Prostate gland (tissue), 2 donors: ENCODE data around the gene MCOLN1.

ENCODE experiments used
- CTCF ChIP-seq, 4 experiments: fragments of 200-600 bp in 2 of 4; fragments of 450-650 bp in 2 of 4; sonication (generic) in 2 of 4; IDR thresholded peaks; 1 replicate in 3 of 4; 2 replicates in 1 of 4; pipeline ENCODE4 v1.5.1; 2016 to 2019; ENCODE audit warnings: antibody characterized with exemption in 4 of 4, mild to moderate bottlenecking in 2 of 4, moderate library complexity in 2 of 4
- POLR2AphosphoS5 ChIP-seq: sonication (generic); formaldehyde crosslinking; IDR thresholded peaks from one replicate; pipeline ENCODE4 v1.6.1; 2017; ENCODE audit warnings: antibody characterized with exemption

DNA sequence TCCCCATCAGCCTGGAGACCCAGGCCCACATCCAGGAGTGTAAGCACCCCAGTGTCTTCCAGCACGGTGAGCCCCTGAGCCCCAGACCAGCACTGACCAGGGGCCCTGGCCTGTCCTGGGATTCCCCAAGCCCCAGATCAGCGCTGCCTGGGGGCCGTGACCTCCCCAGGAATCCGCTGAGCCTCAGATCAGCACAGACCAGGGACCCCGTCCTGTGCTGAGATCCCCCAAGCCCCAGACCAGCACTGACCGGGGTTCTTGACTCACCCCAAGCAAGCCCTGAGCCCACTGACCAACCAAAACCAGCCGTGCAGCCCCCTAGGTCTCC, 5.7 kb downstream of the MCOLN1 start:
- TF ChIP-seq CTCF (IDR thresholded peaks at IDR 0.05) (no peak), POLR2AphosphoS5 (no peak)
